ENCODE data around the gene ADAM12.

ADAM12 gene

DNA sequence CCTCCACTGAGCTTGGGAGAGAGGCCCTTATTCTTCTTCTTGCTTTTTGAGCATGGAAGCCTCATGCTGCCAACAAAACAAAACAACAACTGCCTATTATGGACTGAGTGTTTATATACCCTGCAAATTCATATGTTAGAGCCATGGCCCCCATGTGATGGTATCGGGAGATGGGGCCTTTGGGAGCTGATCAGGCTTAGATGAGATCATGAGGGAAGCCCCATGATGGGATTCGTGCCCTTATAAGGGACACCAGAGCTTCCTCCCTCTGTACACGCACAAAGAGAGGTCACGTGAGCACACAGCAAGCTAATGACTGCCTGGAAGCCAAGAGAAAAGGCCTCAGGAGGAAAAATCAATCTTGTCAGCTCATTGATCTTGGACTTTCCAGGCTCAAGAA lies 256.9 kb downstream of the ADAM12 start:
- DNase-seq, result no peak

DNA sequence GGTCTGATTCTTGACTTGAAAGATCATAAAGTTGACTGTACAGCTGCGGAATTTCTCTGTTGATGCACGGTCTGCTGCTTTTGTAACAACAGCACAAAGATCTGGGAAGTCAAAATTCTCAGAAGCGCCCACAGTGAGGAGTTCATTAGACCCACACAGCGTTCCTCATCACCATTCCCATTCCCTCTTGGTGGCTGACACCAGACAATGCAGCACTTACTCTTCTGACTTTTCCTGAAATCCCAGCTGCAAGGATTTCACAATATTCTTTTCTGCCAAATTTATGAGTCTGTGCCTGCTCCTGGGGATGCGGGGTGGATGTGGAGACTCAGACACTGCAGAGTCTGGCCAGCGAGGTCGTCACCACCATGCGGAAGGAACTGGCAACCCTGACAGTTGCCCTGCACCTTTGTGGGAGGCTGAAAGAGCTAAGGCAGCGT lies 258.0 kb downstream of the ADAM12 start:
- no peak for DNase-seq

DNA sequence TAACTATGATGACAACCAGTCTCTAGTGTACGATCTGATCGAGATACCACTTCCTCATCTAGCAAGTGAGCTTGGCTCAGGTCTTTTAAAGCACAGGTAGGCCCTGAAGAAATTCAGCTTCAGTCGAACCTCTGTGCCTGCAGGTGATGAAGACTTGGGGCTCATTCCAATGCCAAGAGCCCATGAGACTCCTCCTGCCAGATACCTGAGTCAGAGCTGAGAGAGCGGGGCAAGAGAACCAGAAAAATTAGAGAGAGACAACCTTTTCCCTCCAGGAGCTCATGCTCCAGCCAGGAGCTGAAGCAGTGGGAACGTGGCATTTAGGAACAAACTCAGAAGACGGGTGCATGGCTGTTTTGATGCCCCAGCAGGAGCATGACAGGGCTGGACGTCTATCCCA lies 259.3 kb downstream of the ADAM12 start:
- no peak for DNase-seq

DNA sequence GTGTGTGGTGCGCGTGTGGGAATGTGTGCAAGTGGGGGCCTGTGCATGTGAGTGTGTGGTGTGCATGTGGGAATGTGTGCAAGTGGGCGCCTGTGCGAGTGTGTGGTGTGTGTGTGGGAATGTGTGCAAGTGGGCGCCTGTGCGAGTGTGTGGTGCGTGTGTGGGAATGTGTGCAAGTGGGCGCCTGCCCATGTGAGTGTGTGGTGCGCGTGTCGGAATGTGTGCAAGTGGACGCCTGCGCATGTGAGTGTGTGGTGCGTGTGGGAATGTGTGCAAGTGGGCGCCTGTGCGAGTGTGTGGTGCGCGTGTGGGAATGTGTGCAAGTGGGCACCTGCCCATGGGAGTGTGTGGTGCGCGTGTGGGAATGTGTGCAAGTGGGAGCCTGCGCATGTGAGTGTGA lies 259.7 kb downstream of the ADAM12 start:
- no peak for DNase-seq

DNA sequence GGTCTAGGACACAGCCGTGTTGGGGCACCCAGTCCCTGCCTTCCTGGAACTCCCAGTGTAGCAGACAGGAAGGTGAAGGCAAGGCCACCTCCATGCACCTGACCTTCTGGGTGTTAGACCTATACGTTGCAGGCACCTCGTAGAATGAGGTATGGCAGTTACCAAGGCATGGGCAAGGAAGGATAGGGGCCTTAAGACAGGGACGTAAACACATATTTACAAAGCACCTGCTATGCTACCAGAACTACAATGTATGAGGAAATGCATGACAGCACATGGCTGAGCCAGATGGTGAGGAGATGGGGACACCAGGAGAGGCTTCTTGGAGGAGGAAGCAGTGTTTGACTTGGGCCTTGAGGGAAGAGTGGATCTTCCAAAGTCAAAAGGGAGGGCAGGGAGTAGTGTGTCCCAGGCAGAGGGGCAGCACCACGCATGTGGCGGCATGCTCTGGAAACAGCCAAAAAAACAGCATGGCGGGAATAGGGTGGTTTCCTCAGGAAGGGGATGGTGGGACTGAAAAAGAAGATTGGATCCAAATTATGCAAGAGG lies 260.7 kb downstream of the ADAM12 start:
- no peak for DNase-seq

DNA sequence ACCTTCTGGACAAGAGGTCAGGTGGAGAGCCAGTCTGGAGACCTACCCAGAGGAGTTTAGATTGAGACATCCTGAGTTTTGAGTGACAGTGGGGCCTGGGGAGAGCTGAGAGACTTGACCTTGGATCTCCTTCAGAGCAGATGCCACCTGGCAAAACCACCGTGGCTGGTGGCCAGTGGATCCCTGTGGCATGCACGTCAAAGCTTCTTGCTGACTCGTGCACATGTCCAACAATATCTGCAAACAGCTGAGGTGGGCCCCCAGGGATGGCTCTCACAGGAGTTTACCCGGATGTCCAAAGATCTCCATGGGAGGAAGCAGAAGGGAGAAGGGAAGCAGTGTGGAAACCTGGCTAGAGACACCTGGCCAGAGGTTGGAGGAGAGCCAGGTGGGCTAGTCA lies 261.4 kb downstream of the ADAM12 start:
- no peak for DNase-seq

DNA sequence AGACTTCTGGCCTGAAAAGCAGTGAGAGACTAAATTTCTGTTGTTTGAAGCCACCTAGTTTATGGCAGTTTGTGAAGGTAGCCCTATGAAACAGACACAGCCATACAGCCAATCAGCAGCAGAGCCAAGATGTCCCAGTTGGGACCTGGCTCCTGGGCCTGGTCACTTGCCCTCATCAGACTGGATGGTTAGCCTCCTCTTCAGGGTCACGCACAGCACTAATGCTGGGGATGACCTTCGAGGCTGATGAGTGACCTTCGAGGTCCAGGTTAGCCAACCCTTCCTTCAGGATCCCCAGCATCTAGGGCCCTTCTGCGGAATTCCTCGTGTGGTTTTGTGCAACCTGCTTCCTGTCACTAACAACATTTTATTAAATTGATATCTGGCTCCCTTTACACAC lies 262.3 kb downstream of the ADAM12 start:
- DNase-seq, result no peak

DNA sequence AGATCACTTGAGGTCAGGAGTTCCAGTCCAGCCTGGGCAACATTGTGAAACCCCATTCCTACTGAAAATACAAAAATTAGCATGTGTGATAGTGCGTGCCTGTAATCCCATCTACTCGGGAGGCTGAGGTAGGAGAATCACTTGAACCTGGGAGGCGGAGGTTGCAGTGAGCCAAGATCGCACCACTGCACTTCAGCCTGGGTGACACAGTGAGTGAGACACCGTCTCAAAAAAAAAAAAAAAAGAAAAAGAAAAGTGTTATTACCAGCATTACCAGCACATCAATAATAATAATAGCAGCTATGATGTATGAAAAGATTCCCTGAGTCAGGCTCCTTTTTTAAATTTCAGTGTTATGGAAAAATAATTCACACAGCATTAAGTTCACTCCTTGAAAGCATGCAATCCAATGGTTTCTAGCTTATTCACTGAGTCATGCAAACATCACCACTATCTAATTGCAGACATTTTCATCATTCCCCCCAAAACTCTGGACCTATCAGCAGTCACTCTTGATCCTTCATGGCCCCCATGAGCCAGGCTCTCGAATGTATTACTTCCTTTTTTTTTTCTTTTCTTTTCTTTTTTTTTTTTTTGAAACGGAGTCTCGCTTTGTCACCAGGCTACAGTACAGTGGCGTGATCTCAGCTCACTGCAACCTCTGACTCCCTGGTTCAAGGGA lies 263.5 kb downstream of the ADAM12 start:
- no peak for DNase-seq

DNA sequence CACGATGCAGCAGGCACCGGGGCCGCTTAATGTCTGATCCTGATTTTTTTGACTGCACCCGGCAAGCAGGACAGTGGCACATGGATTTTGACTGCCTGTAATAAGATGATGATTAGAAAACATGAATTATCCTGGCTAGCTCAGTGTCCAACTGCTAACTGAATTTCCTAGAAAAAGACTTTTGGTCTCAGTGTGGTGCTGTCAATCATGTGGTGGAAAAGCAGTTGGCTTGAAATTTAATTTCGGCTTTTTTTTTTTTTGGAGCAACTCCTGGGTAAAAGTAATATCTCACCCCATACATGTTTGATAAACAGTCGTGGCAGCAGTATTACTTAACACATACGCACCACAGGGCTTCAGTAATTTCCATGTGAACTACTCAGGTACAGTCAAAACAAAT lies 264.2 kb downstream of the ADAM12 start:
- no peak for DNase-seq

DNA sequence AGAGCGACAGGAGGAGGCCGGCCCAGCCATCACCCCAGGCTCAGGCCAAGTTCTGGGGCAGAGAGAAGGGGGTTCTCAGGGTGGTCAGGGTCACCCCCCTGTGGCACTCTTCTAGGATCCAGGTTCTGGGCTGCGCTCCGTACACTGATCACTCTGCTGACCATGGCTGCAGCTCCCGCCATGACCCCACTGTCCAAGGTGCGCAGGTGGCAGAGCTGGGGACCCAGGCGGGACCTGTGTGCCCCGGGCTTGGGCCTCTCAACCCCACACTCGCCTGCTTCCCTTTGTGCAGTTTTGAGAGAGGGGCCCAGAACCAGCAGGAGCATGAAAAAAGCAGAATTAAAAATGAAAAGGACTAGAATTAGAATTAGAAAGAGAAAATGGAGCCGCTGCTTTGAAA lies 264.8 kb downstream of the ADAM12 start:
- no peak for DNase-seq

DNA sequence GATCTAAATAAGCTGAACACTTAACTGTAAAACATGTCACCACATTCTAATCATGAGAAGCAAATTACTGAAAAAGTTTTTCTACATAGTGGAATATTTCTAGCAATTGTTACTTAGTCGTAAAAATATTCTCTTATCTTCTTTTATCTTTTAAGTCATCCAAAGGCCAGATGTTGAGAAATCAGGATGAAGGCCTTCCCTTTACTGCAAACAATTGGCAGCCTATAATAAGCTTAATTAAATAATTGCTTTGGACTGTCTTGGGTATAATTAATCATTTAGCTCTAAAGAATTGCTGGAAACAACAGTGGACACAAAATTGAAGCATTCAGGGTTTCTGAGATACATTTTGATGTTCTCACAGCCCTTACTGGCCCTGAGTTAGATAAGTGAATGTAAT lies 265.4 kb downstream of the ADAM12 start:
- no peak for DNase-seq

DNA sequence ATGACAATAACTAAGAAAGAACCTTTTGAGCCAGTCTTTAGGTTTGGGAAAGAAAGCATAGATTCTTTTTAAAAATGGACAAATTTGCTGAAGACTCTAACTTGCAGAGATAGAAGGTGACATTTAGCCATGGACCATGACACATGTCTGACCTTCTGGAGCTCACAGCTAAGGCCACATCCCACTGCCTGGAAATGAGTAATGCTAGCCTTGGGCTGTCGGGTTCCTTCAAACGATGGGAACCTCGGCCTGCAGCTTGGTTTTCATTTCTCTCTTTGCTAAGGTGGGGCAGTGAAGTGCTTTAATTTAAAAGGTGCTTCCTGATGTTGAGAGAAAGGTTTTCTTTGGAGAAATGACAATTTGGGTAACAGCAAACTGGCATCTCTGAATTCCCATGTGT lies 268.7 kb downstream of the ADAM12 start:
- DNase-seq, result no peak

DNA sequence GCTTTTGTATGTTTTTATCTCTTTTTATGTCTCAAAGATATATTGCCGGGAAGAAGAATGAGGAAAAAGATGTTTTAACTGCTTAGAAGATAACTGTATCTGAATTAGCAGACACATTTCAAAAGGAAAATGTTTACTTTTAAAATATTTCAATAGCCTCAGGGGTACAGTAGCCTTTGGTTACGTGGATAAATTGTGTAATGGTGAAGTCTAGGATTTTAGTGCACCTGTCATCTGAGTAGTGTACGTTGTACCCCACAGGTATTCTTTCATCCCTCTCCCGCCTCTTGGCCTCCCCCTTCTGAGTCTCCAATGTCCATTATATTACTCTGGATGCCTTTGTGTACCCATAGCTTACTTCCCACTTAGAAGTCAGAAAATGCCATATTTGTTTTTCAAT lies 269.8 kb downstream of the ADAM12 start:
- no peak for DNase-seq

DNA sequence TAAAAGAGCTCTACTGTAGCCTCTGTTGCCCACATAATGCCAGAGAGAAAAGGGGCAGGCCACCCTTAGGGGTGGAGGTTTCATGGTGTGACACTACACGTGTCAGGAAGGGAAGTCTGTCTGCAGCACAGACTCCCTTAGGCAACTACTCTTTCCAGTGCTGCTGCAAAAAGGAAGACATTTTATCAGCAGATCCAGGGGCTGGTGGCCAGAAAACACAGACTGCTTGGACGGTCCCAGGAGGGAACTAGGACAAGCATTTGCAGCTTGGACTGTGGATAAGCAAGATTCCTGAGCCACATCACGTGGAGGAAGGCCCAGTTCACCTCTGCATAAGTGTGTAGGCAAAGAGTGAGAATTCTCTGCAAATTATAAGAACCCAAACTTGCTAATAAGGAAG lies 271.1 kb downstream of the ADAM12 start:
- DNase-seq, result no peak

DNA sequence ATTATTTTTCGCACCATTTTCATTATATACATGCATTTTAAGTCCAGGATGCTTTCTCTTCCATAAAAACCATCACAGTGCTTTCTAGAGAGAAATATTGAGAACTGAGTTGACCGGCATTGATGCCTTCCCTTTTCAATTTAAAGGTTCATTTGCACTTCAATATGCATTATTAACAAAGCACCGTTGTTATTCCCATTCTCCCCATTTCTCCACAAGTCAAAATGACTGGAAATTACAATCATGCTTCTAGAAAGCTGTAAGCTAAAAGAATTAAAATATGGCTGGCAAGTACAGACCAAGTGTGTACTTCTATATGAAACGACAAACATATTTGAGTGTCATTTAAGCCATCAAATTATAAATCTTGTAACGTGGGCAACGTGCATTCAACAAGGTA lies 272.4 kb downstream of the ADAM12 start:
- no peak for DNase-seq

DNA sequence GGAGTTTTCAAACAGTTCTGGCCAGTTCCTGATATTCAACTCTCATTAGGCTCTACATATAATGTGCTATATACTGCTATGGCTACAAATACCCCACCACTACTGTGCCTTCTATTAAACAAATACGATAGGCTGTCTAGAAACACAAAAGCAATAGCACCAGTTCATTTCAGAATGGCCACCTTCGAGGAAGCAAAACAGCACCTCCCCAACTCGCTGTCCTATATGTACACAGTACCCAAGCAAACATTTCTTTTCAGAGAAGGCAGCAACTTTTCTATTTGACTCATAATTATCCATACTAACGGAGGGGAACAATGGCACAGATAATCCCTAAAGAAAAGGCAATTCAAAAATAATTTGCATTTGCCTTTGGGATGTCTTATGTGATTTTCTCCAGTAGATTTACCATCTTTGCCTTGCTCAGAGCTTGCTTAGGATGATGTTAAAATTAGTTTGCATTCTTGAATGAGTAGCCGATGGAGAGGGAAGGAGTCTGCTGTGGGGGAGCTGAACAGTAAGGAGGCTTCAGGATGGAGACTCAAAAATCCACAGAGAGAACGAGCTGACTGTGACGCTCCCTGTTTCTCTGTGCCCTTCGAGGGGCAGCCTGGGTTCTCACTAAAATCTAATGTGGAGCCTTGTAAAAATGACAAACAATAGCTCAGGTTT lies 273.3 kb downstream of the ADAM12 start:
- DNase-seq, result no peak

DNA sequence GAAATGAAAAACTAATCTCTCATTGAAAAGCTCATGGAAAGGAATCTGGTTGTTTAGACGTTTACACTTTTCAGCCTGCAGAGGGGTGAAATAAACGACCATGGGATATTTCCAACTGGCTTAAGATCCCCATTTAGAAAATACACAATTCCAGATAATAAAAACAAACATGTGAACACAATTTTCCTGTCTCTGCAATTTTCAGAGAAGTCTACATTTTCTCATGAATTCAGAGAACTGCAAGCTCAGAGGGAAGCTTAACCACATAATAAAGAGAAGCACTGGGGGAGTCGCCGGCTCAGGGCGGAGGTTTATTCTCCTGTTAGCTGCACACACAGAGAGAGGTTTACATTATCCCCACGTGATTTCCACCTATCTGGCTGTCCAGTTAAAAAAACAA lies 276.8 kb downstream of the ADAM12 start:
- DNase-seq, result no peak

DNA sequence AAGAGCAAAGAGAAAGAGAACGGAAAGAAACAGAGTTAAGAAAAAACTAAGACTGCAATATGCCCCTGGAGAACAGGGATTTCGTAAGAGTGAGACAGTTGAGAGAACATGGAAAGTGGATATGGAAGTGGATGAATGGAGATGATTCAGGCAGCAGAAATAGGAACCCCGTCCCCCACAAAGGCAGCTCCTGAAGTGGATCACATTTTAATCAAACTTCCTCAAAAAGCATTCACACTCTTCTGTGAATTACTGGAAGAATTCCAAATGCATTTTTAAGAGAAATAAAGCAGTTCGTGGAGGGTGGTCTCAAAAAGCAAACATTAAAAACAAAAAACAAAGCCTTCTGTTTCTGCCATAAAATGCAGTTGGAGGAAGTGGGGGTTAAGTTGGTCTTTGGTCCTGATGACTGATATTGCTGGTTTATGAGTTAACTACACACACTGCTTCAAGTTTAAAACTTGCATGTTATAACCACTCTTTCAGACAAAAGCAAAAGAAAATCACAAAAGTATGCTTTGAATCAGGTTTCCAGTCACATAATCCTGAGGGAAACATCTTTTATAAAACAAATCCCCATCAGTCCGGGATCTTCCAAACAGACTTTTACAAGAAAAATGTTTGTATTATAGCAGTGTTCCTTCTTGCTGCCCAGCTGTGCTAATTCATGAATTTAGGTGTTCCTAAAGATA lies 277.6 kb downstream of the ADAM12 start:
- no peak for DNase-seq

DNA sequence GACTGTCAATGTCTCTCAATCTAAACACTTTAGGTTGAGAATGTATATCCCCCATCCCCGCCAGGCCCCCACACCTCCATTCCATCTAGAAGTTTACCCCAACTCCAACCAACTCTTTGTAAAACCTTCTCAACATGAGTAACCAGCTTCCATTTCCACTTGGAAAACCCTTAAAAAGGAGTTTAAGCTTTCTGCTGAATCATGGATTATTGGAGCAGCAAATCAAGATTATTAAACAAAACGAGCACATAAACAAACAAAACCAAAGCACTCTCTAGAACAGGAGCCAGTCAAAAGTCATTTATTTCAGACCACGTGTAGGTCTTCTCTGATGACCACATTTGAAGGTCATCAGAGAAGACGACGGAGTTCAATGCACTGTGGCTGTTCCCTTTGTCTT lies 278.4 kb downstream of the ADAM12 start:
- no peak for DNase-seq

DNA sequence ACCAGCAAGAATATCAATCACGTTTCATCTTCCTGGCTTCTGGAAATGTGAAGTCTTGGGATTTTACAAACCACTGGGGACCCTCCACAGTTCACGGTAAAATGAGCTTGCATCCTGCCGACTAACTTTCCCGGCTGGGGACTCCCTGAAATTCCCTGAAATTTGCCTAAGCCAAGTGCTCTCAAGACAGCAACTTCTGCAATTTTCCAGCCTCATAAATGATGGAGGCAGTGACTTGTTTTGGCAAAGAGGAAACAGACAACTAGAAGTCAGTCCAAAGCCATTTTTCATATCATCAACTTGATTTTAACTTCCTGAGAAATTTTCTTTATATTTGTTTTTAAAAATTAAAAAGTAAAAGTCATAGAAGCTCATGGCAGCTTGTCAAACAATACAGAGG lies 279.6 kb downstream of the ADAM12 start:
- DNase-seq, result no peak

DNA sequence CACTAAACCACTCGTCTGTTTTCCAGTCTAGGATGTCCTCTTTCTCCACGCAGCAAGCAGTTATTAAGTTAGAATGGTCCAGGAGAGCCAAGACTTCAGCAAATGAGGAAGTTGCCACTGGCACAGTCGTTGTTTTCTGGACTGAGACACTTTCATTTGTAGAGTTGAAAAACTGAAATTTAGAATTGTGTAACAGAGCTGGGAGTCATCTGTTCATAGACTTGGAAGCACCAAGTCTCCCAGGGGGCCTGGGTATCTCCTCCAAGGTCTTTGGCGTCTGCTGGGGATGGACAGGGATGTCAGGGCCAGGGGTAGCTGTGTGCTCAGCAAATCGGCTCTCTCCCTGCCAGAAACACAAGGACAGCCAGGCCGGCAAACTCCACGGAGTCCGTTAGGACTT lies 283.5 kb downstream of the ADAM12 start:
- no peak for DNase-seq

DNA sequence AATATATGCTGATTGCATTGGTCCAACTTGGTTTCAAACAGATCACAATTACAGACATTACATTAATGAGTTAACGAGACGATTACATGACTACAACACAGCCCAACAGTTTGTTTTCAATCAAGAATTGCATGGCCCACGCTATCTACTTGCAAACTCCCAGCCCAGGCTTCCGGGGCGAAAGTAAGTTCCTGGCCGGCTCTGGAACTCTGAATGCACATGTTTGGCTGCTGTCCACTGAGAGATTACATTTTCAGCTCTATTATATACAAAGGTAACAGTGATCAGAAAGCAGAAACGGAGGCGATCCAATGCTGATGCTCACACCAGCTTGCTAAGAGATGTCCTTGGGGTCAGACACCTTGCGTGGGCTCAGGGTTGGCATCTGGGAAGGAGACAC lies 285.6 kb downstream of the ADAM12 start:
- DNase-seq, result no peak

DNA sequence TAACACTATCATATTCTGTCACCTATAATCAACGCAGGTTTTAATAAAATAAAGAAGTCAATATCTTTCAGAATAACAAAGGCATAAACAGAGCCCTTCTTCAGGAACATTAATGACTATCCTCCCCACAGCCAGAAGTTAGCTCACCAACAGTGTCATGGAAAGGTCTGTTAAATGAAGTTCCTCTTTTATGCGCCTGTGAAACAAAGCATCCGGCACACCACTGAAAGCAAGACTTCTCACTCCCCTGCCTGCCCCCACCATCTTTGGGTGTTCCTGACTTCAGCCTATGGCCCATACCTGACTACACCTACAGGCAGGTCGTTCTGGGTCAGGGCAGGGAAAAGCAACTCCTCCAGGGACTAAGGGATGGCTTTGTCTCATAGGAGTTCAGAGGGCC lies 286.5 kb downstream of the ADAM12 start:
- no peak for DNase-seq

DNA sequence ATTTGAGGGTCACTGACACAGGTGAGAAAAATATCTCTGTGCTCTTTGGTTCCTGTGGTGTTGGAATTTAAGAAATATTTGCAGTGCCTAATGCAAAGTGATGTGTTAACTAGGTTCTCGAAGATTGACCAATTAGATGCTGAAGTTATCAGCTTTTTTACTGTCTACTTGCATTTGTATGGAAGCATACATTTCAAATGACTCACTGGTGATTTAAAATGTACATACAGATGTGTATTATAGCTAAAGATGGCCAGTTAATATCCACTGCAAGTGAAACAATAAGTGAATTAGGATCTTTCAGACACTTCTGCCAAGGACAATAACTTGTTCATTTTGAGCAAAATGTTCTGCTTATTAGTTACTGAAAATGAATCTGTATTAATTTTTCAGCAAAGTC lies 287.0 kb downstream of the ADAM12 start:
- no peak for DNase-seq
